Dendritic cell treated with granulocyte-macrophage colony-stimulating factor and Interleukin-4, amounts not matched to agents 40 ng/mL and 50 ng/mL, for 4 days (primary cell): ENCODE data around the gene HNMT.
"Not testable (repeated sequence)": the region's sequence is repeated elsewhere in the genome, so short reads cannot be mapped to it uniquely, and the experiment has no call there.

Source experiments
- H3K27ac Mint-ChIP-seq: one replicate; pipeline ENCODE4 v1.8.0; 2022; ENCODE audit warnings: mild to moderate bottlenecking, mixed read lengths
- H3K27me3 Mint-ChIP-seq: one replicate; pipeline ENCODE4 v1.8.0; 2022; ENCODE audit warnings: mild to moderate bottlenecking, mixed read lengths
- H3K36me3 Mint-ChIP-seq: one replicate; pipeline ENCODE4 v1.8.0; 2022; ENCODE audit warnings: low read depth, mixed read lengths
- H3K4me1 Mint-ChIP-seq: one replicate; pipeline ENCODE4 v1.8.0; 2022; ENCODE audit warnings: low read depth, mixed read lengths
- H3K4me3 Mint-ChIP-seq: one replicate; pipeline ENCODE4 v1.8.0; 2022; ENCODE audit warnings: mild to moderate bottlenecking, moderate library complexity, mixed read lengths
- H3K9me3 Mint-ChIP-seq: one replicate; pipeline ENCODE4 v1.8.0; 2022; ENCODE audit warnings: mixed read lengths
- intact Hi-C: fragments of 100-400 bp; cut with micrococcal nuclease; formaldehyde crosslinking; loops from one replicate; pipeline ENCODE4 v1.15.0; 2022

The HNMT gene

GRCh38 chr2:137964066-137964858, at the start of gene HNMT:
Gene HNMT, plus strand, starts transcription at chr2:137964473. Its CDS starts 19 bp downstream, at chr2:137964492.
- peak within 1 kb of the TSS; percentile 91 for H3K4me3 Mint-ChIP-seq
- H3K36me3 Mint-ChIP-seq, result peaks cover 51% of the 10 kb centered on the region
- H3K4me1 Mint-ChIP-seq, result peaks cover 65% of the 10 kb centered on the region
- H3K27ac Mint-ChIP-seq, result peak within 1 kb of the TSS; percentile 96
- intact Hi-C loops, result loop anchor here (5.0 kb wide), 1 partner anchor 538 kb away; the partner anchor contains the start of gene SPOPL
- peaks cover 18% of the 10 kb centered on the region for H3K9me3 Mint-ChIP-seq
- H3K27me3 Mint-ChIP-seq, result no peaks in the 10 kb centered on the region

- H3K9me3 Mint-ChIP-seq, result no peaks in the 10 kb centered on the region
- H3K36me3 Mint-ChIP-seq, result no peaks in the 10 kb centered on the region
- H3K4me1 Mint-ChIP-seq, result peaks cover 29% of the 10 kb centered on the region
- peak overlapping the region; percentile 81 for H3K27ac Mint-ChIP-seq
- H3K27me3 Mint-ChIP-seq, result no peaks in the 10 kb centered on the region
- no peak overlapping the region for H3K4me3 Mint-ChIP-seq
- intact Hi-C loops, result no loop called here
Observed at GRCh38 chr2:137921105-137921880, 43.0 kb upstream of the HNMT start.

- H3K4me1 Mint-ChIP-seq, result peaks cover 29% of the 10 kb centered on the region
- H3K4me3 Mint-ChIP-seq, intact Hi-C loops, H3K27me3 Mint-ChIP-seq, H3K9me3 Mint-ChIP-seq, H3K36me3 Mint-ChIP-seq: not testable (repeated sequence)
- H3K27ac Mint-ChIP-seq, result peak overlapping the region; percentile 81
Observed at GRCh38 chr2:137922171-137922570, 42.1 kb upstream of the HNMT start.

- Mint-ChIP-seq H3K27me3 (no peaks in the 10 kb centered on the region), H3K36me3 (no peaks in the 10 kb centered on the region), H3K4me3 (no peak overlapping the region), H3K27ac (no peak overlapping the region), H3K4me1 (peaks cover 29% of the 10 kb centered on the region), H3K9me3 (no peaks in the 10 kb centered on the region)
- intact Hi-C loops, result no loop called here
Observed at GRCh38 chr2:137924019-137924418, 40.3 kb upstream of the HNMT start.

- Mint-ChIP-seq H3K4me1 (peaks cover 29% of the 10 kb centered on the region), H3K27ac (no peak overlapping the region), H3K9me3 (no peaks in the 10 kb centered on the region), H3K4me3 (no peak overlapping the region), H3K36me3 (no peaks in the 10 kb centered on the region), H3K27me3 (no peaks in the 10 kb centered on the region)
- intact Hi-C loops, result no loop called here
Observed at GRCh38 chr2:137925599-137925998, 38.7 kb upstream of the HNMT start.

- Mint-ChIP-seq H3K4me3 (no peak overlapping the region), H3K36me3 (no peaks in the 10 kb centered on the region), H3K27ac (no peak overlapping the region), H3K4me1 (peaks cover 15% of the 10 kb centered on the region), H3K9me3 (no peaks in the 10 kb centered on the region), H3K27me3 (no peaks in the 10 kb centered on the region)
- intact Hi-C loops, result no loop called here
Observed at GRCh38 chr2:137927846-137928245, 36.4 kb upstream of the HNMT start.

GRCh38 chr2:137928547-137929518, 35.4 kb upstream of the HNMT start:
- no peaks in the 10 kb centered on the region for H3K36me3 Mint-ChIP-seq
- H3K27me3 Mint-ChIP-seq, result no peaks in the 10 kb centered on the region
- H3K27ac Mint-ChIP-seq, result no peak overlapping the region
- H3K4me1 Mint-ChIP-seq, result peaks cover 5% of the 10 kb centered on the region
- no peak overlapping the region for H3K4me3 Mint-ChIP-seq
- intact Hi-C loops, result no loop called here
- no peaks in the 10 kb centered on the region for H3K9me3 Mint-ChIP-seq

GRCh38 chr2:137929519-137929916, 34.8 kb upstream of the HNMT start:
- H3K4me1 Mint-ChIP-seq, result no peaks in the 10 kb centered on the region
- no peaks in the 10 kb centered on the region for H3K27me3 Mint-ChIP-seq
- H3K27ac Mint-ChIP-seq, result no peak overlapping the region
- H3K4me3 Mint-ChIP-seq, result no peak overlapping the region
- intact Hi-C loops, result no loop called here
- no peaks in the 10 kb centered on the region for H3K9me3 Mint-ChIP-seq
- no peaks in the 10 kb centered on the region for H3K36me3 Mint-ChIP-seq

GRCh38 chr2:137930146-137930545, 34.1 kb upstream of the HNMT start:
- peaks cover 3% of the 10 kb centered on the region for H3K9me3 Mint-ChIP-seq
- no peaks in the 10 kb centered on the region for H3K36me3 Mint-ChIP-seq
- H3K4me1 Mint-ChIP-seq, result no peaks in the 10 kb centered on the region
- no peak overlapping the region for H3K4me3 Mint-ChIP-seq
- H3K27ac Mint-ChIP-seq, result no peak overlapping the region
- intact Hi-C loops, result no loop called here
- no peaks in the 10 kb centered on the region for H3K27me3 Mint-ChIP-seq

- no peak overlapping the region for H3K4me3 Mint-ChIP-seq
- H3K36me3 Mint-ChIP-seq, result no peaks in the 10 kb centered on the region
- peaks cover 5% of the 10 kb centered on the region for H3K9me3 Mint-ChIP-seq
- H3K27me3 Mint-ChIP-seq, result no peaks in the 10 kb centered on the region
- intact Hi-C loops, result no loop called here
- peaks cover 16% of the 10 kb centered on the region for H3K4me1 Mint-ChIP-seq
- no peak overlapping the region for H3K27ac Mint-ChIP-seq
Observed at GRCh38 chr2:137935591-137935990, 28.7 kb upstream of the HNMT start.

GRCh38 chr2:137937246-137937645, 27.0 kb upstream of the HNMT start:
- Mint-ChIP-seq H3K36me3 (no peaks in the 10 kb centered on the region), H3K27ac (no peak overlapping the region), H3K4me1 (peaks cover 18% of the 10 kb centered on the region), H3K27me3 (no peaks in the 10 kb centered on the region), H3K4me3 (no peak overlapping the region), H3K9me3 (peaks cover 5% of the 10 kb centered on the region)
- intact Hi-C loops, result no loop called here

- Mint-ChIP-seq H3K4me3 (no peak overlapping the region), H3K4me1 (peaks cover 22% of the 10 kb centered on the region), H3K9me3 (peaks cover 5% of the 10 kb centered on the region), H3K27me3 (no peaks in the 10 kb centered on the region), H3K36me3 (no peaks in the 10 kb centered on the region), H3K27ac (no peak overlapping the region)
- intact Hi-C loops, result no loop called here
Observed at GRCh38 chr2:137937778-137938177, 26.5 kb upstream of the HNMT start.

- H3K4me3 Mint-ChIP-seq, result no peak overlapping the region
- H3K36me3 Mint-ChIP-seq, result no peaks in the 10 kb centered on the region
- H3K4me1 Mint-ChIP-seq, result peaks cover 22% of the 10 kb centered on the region
- no peak overlapping the region for H3K27ac Mint-ChIP-seq
- peaks cover 5% of the 10 kb centered on the region for H3K9me3 Mint-ChIP-seq
- intact Hi-C loops, result no loop called here
- no peaks in the 10 kb centered on the region for H3K27me3 Mint-ChIP-seq
Observed at GRCh38 chr2:137938204-137938603, 26.1 kb upstream of the HNMT start.
